ENCODE data around the gene MYO10. TPM values are rescaled to one million over a fixed set of nuclear protein-coding genes. Genes with fewer than 3 reads are reported as not detected.
A peak's percentile ranks its signal among the peaks of the same experiment; 100 is the strongest.

MYO10 gene
- total RNA-seq, 4 donors from 2014 or later: 3.2 to 30.7 (median 22.9) TPM

DNA sequence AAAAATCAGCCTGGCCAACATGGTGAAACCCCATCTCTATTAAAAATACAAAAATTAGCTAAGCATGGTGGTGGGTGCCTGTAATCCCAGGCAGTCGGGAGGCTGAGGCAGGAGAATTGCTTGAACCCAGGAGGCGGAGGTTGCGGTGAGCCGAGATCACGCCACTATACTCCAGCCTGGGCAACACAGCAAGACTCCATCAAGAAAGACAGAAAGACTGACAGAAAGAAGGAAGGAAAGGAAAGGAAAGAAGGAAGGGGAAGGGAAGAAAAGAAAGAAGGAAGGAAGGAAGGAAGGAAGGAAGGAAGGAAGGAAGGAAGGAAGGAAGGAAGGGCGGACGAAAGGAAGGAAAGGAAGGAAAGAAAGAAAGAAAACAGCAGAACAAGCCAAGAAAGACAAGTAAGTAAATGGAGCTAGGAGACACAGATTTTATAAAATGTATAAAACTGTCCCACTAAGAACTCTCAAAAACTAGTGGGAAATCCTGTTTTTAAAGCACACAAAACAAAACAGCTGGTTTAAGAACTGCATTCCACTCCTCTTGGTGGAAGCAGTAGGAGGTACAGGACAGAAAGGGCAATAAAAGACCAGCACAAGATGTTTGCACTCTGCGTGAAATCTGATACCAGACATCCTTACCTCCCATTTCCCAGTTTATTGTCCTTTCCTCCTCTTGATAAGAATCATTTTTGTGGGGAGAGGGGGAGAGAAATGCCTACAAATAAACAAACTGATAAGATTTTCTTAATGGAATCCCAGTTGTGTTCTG lies 46.7 kb downstream of the MYO10 start:
- Histone ChIP-seq H3K9me3 (no peaks in the 10 kb centered on the region), H3K27ac (peak overlapping the region; percentile 24 to 75), H3K36me3 (no peaks in the 10 kb centered on the region), H3K27me3 (no peaks in the 10 kb centered on the region), H3K4me1 (peaks cover 0 to 9% of the 10 kb centered on the region in 2 donors), H3K4me3 (no peak overlapping the region)
- TF ChIP-seq POLR2A (IDR thresholded peaks at IDR 0.05): no peak
- no peak for TF ChIP-seq CTCF (IDR thresholded peaks at IDR 0.05)
- intact Hi-C loops (cut with DNase I; ENCODE audit: low total_unique reads): no loop called here
- DNase-seq: no peak

DNA sequence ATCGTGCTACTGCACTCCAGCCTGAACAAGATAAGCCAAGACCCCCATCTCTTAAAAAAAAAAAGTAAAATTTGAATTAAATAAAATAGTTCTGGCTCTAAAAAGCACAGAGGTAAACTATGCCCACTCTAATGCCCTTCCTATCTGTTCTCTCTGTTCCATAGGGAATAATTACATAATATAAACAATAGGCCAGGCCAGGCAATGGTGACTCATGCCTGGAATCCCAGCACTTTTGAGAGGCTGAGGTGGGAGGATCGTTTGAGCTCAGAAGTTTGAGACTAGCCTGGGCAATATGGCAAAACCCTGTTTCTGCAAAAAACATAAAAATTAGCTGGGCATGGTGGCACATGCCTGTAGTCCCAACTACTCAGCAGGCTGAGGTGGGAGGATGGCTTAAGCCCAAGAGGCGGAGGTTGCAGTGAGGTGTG lies 47.4 kb downstream of the MYO10 start:
- no peak overlapping the region for H3K4me3 ChIP-seq
- TF ChIP-seq CTCF (IDR thresholded peaks at IDR 0.05): no peak
- no peak for TF ChIP-seq POLR2A (IDR thresholded peaks at IDR 0.05)
- H3K9me3 ChIP-seq: no peaks in the 10 kb centered on the region
- H3K4me1 ChIP-seq: peaks cover 0 to 9% of the 10 kb centered on the region in 2 donors
- intact Hi-C loops (cut with DNase I; ENCODE audit: low total_unique reads): no loop called here
- no peaks in the 10 kb centered on the region for H3K36me3 ChIP-seq
- no peaks in the 10 kb centered on the region for H3K27me3 ChIP-seq
- no peak for DNase-seq
- peak overlapping the region; percentile 9 to 75 for H3K27ac ChIP-seq

GRCh38 chr5:16886793-16887345 lies 49.2 kb downstream of the MYO10 start:
- Histone ChIP-seq H3K4me1 (peaks cover 0 to 9% of the 10 kb centered on the region in 2 donors), H3K4me3 (no peak overlapping the region), H3K36me3 (no peaks in the 10 kb centered on the region), H3K27me3 (no peaks in the 10 kb centered on the region), H3K9me3 (no peaks in the 10 kb centered on the region), H3K27ac (peak overlapping the region in 1 of 2 donors; percentile 13)
- TF ChIP-seq CTCF (IDR thresholded peaks at IDR 0.05) (no peak), POLR2A (IDR thresholded peaks at IDR 0.05) (no peak)
- intact Hi-C loops (cut with DNase I; ENCODE audit: low total_unique reads): no loop called here
- no peak for DNase-seq

GRCh38 chr5:16886366-16886736 lies 49.7 kb downstream of the MYO10 start:
- Histone ChIP-seq H3K4me1 (peaks cover 0 to 9% of the 10 kb centered on the region in 2 donors), H3K27ac (peak overlapping the region in 1 of 2 donors; percentile 13), H3K9me3 (no peaks in the 10 kb centered on the region), H3K36me3 (no peaks in the 10 kb centered on the region), H3K4me3 (no peak overlapping the region), H3K27me3 (no peaks in the 10 kb centered on the region)
- no peak for TF ChIP-seq CTCF (IDR thresholded peaks at IDR 0.05)
- TF ChIP-seq POLR2A (IDR thresholded peaks at IDR 0.05): no peak
- intact Hi-C loops (cut with DNase I; ENCODE audit: low total_unique reads): no loop called here
- DNase-seq: peak; percentile 40 to 67

DNA sequence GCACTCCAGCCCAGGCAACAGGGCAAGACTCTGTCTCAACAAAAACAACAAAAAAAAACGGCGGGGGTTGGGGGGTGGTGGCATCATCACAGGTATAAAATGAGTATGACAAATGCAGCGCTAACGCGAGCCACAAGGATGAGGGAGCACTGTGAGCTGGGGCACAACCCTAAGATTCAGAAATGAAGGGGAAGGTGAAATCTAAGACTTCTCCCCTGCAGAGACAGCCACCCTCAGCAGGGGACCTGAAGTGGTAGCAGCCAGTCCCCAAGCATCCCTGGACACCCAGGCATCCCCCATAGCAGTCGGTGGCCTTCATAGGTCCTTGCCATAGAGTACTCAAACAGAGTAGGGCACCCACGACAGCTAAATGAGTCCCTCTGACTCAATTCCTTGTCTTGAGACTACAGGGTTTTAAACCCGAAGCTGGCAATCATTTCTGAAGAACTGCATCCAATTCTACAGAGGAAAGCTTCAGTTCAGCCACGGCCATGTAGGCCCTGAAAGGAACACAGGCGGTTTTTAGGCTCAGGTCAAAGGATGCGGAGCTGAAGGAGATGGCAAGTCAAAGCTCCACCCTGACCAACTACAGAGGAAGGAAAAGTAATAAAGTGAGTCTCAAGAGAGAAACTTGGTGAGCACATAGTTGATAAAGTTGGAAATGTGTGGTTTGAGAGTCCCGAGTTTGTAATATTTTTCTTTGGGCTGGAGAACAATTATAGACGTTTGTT lies 50.3 kb downstream of the MYO10 start:
- intact Hi-C loops (cut with DNase I; ENCODE audit: low total_unique reads): no loop called here
- Histone ChIP-seq H3K4me3 (no peak overlapping the region), H3K27me3 (no peaks in the 10 kb centered on the region), H3K4me1 (peaks cover 0 to 9% of the 10 kb centered on the region in 2 donors), H3K27ac (peak overlapping the region; percentile 13 to 49), H3K9me3 (no peaks in the 10 kb centered on the region), H3K36me3 (no peaks in the 10 kb centered on the region)
- no peak for DNase-seq
- TF ChIP-seq POLR2A (IDR thresholded peaks at IDR 0.05): no peak
- no peak for TF ChIP-seq CTCF (IDR thresholded peaks at IDR 0.05)
